ENCODE results near the gene PIGU.

Gene PIGU

DNA sequence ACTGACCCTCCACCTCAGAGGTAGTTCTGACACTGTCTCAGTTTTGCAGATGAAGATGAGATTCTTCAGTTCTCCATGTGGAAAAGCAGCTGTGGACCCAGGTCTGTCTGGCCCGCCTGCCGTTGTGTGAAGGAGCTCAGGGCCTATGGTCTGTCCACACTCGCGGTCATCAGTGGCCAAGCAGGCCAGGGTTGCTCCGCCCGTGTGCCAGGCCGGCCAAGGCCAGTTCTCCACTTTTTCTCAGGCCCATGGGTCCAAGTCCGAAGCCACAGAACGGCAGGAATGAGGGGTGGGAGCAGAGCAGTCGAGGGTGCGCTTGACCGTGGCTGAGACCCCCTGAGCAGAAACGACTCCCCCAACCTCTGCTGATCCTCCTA is 127.0 kb downstream of the PIGU start:
- DNase-seq: no peak

GRCh38 chr20:34549291-34549928 is 127.5 kb downstream of the PIGU start:
- DNase-seq: no peak

- DNase-seq: no peak
Measured at GRCh38 chr20:34547844-34548613, 128.9 kb downstream of the PIGU start.

- no peak for DNase-seq
Measured at GRCh38 chr20:34546751-34547181, 130.1 kb downstream of the PIGU start.

GRCh38 chr20:34544109-34544796 is 132.6 kb downstream of the PIGU start:
- DNase-seq: peak; percentile 12

- DNase-seq: no peak
Measured at GRCh38 chr20:34543463-34544056, 133.3 kb downstream of the PIGU start.

DNA sequence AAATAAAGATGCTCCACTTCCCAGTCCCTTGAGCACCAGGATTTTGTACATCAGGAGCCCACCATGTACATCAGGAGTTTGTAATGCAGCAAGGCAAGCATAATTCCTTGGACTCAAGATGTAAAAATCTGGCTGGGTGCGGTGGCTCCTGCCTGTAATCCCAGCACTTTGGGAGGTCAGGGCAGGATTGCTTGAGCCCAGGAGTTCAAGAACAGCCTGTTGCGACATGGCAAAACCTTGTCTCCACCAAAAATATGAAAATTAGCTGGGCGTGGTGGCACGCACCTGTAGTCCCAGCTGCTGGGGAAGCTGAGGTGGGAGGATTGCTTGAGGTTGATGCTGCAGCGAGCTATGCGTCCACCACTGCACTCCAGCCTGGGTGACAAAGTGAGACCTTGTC is 134.5 kb downstream of the PIGU start:
- no peak for DNase-seq

DNA sequence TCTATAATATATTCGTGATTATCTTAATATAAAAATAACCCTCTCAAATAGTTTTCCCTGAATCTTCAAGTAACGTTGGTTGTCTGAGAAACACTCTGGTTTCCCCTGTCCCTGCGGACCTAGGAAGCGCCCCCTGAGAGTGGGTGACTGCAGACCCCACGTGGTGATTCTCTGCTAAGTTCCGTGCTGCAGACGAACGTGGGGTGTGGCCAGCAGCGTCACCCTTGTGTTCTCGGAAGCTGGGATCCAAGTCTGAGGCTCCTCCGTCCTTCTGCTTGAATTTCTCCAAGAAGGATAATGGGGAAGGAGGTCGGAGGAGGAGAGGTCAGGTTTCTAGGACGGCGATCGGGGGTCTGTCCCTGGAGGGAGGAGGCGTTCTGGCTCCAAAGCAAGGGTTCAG is 135.0 kb downstream of the PIGU start:
- DNase-seq: no peak

- DNase-seq: peak; percentile 40
Measured at GRCh38 chr20:34541264-34541901, 135.5 kb downstream of the PIGU start.

DNA sequence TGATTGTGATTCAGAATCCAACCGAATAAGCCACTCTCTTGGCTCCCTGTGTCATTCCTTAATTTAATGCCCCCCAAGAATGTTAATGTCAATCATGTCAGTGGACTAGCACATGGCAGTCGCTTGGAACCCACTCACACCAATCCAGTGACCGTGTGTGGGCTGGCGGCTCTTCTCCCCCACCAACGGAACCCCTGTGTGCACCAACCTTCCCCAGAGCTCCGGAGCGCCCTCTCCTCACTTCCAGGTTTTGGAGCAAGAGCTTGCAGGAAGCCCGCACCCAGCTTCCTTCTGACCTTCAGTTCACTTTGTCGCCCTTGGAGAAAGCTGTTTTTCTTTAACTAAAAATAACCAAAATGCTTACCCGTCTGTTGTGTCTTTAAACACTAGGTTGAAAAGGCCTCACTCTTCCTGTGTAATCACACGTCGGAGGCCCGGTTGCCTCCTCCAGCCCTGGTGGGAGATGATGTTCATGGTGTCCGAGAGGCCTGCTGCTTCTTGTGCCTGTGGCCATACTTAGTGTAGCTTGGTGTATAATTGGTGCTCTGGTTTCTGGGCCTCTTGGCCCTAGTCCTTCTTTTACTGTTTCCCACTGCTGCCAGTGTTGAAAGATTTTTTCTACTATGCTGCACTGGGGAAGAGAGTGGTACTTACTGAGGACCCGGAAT is 136.2 kb downstream of the PIGU start:
- no peak for DNase-seq

DNA sequence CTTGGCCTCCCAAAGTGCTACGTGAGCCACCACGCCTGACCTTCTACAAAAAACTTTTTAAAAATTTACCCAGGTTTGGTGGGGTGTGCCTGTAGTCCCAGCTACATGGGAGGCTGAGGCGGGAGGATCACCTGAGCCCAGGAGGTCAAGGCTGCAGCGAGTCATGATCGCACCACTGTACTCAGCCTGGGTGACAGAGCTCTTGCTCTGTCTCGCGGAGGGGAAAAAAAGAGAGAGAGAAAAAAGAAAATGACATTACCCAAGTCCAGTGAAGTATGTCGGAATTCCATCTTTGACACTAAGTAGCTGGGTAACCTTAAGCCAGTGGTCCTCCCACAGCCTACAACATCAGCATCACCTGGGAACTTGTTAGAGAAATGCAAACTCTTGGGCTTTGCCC is 137.1 kb downstream of the PIGU start:
- DNase-seq: no peak

- peak; percentile 65 for DNase-seq
Measured at GRCh38 chr20:34538671-34539123, 138.2 kb downstream of the PIGU start.

DNA sequence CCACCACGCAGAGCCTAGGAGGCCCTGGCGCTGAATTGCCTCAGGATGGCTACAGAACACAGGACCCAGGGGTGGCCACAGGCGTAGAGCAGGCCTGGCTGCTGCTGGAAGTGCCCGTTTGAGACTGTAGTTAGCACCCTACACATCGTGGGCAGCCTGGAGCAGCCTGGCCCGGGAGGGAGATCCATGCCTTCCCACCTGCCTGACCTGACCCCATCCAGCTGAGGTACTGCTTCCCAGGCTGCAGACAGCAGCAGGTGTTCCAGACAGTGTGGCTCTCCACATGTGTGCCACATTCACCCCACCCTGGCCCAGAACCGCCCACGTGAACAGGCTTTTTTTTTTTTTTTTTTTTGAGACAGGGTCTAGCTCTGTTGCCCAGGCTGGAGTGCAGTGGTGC is 139.2 kb downstream of the PIGU start:
- no peak for DNase-seq

GRCh38 chr20:34536798-34537394 is 140.0 kb downstream of the PIGU start:
- peak; percentile 57 for DNase-seq

DNA sequence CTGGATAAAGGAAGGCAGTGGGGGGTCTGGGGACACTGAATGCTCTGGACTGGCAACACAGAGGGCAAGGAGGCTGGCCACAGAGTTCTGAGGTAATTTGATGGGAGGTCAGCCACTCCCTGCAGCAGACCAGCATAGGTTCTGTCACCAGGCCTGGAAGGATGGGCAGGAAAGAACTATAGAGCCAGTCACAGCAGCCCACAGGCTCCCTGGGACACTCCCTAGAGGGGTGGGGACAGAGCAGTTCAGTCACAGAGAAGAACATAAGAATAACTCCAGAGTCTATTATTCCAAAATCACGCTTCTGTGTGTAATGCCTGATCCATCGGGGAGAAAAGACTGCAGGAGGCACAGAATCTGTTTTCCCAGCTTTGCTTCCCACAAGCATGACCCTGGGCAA is 141.0 kb downstream of the PIGU start:
- no peak for DNase-seq

DNA sequence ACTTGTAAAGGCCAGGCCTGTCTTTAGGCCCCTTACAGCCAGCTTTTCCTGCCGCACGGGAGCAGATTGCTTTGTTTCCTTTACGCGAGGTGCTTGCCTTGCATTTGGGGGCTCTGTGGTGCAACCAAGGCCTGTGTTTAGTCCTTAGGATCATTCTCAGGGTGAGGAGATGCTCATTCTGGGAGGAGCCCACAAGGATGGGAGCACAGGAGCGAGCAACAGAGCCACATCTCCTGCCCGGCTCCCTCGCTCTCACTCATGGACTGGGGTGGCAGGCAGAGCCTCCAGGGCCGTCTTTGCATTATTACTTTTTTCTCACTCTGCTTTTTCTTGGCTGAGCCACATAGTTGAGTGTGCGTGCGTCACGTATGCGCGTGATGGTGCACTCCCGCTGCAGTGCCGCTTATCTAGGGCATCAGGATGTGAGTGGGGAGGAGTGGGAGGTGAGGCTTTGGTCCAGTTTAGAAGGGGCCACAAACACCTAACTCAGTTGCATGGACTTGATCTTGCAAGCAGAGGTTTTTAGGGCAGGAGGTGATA is 141.5 kb downstream of the PIGU start:
- DNase-seq: no peak

DNA sequence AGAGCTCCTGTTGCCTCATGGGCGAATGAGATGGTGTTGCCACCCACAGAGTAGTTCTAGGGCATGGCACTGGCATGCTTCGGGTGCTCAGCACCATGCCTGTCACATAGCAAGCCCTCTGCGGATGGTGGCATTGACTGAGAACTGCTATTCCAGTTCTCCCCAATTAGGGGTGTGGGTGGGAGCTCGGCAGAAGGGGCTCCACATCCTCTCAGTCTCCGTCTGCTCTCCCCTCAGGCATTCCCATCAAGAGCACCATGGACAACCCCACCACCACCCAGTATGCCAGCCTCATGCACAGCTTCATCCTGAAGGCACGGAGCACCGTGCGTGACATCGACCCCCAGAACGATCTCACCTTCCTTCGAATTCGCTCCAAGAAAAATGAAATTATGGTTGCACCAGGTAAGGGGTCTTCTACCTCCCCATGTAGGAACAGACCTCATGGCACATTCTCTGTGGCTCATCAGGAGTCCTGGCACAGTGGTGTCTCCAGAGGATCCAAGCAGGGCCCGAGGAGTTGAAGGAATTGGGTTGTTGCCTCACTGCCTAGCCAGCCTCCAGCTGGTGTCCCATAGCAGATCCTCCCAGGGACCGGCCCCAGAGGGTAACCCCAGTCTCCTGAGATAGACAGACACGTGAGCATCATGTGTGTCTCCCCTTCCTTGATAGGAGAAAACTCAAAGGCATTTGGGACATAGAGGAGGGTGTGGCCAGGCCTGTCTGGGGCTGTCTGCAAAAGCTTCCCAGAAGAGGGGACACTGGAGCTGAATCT is 142.3 kb downstream of the PIGU start:
- DNase-seq: no peak

DNA sequence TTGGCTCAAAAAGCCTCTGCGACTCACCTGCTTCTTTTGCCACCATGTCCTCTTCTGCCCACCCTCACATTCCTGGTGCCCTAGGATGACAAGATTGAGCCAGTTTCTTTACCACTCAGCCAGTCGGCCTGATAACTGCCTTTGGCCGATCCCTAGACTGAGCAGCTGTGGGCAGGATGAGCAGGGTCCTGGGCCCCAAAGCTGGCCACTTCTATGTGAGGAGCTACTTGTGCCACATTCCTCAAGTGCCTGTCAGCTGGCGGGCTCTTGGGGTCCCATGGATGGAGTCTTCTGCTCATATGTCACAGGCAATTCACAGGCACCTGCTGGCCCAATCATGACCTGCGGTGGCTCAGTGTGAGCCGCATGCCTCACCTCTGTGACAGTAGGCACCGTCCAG is 144.1 kb downstream of the PIGU start:
- no peak for DNase-seq

DNA sequence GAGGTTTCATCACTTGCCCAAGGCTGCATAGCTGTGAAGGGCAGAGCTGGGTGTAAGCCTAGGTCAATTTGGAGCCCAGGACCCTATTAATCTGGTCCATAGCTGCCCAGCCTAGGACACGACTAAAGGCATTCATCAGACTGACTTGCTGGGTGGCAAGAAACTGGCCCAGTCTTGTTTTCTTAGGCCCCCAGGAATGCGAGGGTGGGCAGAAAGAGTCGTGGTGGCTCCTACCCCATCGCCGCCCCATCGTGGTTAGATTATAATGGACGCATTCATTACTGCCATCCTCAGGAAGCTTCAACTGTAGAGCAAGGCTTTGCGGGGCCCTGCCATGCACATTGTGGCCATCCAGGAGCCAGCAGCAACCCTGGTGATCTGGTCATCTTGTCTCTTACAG is 144.6 kb downstream of the PIGU start:
- no peak for DNase-seq

DNA sequence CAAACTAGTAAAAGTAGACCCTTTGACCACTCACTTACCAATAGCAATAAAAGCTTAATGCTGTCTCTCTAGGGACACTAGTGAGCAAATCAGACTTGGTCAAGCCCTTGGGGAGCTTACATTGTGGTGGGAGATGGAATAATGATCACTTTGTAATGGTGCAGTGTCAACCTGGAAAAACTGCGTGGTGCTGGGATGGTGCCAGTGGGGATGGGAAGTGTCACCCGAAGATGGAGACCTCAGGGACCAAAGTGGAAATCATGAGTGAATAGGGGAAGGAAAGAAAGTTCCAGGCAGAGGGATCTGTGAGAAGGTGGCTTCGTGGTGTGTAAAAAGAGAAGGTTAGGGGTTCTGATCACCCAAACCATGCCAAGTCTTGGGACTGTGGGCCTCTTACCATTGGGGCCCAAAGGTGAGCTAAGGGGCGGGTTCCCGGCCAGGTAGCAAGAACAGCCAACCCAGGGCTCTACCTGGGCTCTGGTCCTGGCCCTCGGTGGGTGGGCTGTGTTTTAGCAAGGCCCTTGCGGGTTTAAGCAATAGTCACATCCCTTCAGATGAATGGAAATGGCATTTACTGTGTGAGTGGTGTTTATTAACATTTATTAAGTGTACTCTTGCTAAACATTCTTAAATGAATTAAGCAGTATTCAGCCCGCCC is 145.2 kb downstream of the PIGU start:
- no peak for DNase-seq

All from activated naive CD4-positive, alpha-beta T cell treated with Interleukin-2 at 50 U/mL for 16 hours (primary cell).